ENCODE results near the gene LRP1-AS. TPM values are rescaled to one million over a fixed set of nuclear protein-coding genes. Genes with fewer than 3 reads are reported as not detected.

The LRP1-AS gene
- not detected for total RNA-seq
- total RNA-seq = 0 reads per million in 2 donors

DNA sequence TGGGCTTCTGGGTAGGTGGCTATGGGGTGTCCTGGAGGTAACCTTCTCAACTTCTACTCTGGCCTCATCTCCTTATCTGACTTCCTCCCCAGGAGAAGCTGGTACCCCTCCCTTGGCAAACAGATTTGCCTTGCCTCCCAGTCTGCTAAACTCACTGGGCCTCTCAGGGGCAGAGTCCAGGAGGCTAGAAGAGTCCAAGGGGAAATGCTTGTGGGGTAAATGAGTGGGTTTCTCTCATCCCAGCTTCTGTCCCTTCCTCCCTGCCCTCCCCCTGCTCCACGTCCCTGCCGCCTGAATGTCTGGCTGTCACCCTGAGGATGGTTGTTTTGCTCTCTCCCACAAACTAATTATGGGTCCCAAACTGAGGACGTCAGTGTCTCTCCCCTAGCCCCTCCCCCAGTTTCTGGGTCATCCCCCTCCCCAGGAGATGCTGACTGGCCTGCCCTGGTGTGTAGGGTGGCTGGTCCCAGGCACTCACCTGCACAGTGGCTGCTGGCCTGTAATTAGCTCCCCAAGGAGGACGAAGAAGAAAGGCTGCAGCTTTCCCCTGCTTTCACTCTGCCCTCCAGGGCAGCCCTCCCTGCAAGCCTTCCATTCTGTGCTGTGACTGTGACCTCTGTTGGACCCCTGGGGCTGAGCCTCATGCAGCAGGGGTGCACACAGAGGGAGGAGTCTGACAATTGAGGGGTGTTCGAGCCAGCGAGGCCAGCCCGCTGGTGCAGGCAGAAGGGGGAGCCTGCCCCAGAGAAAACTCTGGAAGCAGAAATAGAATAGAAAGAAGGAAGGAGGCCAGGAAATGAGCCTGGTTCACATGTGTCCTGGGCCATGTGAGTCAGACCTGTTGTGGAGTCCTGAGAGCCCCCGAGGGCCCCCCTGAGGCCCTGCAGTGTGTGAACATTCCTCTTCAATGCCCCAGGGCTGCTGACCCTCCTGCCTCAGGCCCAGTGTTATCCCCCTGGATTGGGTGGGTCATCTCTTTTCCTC, at the start of gene LRP1-AS:
TSS of gene LRP1-AS (minus strand) at position 659 of the 984 bp plus-strand sequence.
- DNase-seq = no peak
- H3K4me1 Mint-ChIP-seq = no peaks in the 10 kb centered on the region
- no peaks in the 10 kb centered on the region for H3K9me3 ChIP-seq (ENCODE audit: control insufficient read depth, low read length, poor library complexity, severe bottlenecking)
- H3K27me3 Mint-ChIP-seq = peaks cover 5% of the 10 kb centered on the region
- H3K27ac Mint-ChIP-seq = no peak within 1 kb of the TSS
- H3K4me3 Mint-ChIP-seq = no peak within 1 kb of the TSS
- no peak for ATAC-seq
- no peaks in the 10 kb centered on the region for H3K36me3 Mint-ChIP-seq (ENCODE audit: low read depth)

DNA sequence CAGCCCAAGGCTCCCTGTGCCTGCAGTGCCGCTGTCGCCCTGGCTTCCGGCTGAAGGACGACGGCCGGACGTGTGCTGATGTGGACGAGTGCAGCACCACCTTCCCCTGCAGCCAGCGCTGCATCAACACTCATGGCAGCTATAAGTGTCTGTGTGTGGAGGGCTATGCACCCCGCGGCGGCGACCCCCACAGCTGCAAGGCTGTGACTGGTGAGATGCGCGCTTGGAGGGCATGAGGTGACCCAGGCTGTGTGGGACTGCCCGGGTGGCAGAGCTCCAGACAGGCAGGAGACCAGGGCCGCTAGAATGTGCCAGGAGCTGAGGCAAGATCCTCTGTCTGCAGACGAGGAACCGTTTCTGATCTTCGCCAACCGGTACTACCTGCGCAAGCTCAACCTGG, 49.5 kb upstream of the LRP1-AS start:
- H3K27ac Mint-ChIP-seq = no peak overlapping the region
- no peaks in the 10 kb centered on the region for H3K9me3 ChIP-seq (ENCODE audit: control insufficient read depth, low read length, poor library complexity, severe bottlenecking)

DNA sequence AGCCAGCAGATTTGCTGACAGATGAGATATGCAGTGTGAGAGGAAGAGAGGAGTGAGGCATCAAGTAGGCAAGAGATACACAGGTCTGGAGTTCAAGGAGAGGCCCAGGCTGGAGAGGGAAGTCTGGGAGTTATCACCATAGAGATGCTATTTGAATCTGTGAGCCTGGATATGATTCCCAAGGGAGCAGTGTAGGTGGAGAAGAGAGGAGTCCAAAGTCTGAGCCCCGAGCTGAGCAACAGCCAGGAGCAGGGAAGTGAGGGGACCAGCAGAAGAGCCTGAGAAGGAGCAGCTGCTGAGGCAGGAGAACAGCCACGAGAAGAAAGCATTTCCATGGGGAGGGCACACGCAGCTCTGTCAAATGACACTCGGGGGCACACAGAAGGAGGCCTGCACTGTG, 49.0 kb upstream of the LRP1-AS start:
- no peak overlapping the region for H3K27ac Mint-ChIP-seq
- no peaks in the 10 kb centered on the region for H3K9me3 ChIP-seq (ENCODE audit: control insufficient read depth, low read length, poor library complexity, severe bottlenecking)
- ATAC-seq (no peak), DNase-seq (no peak)
- H3K4me1 Mint-ChIP-seq = peaks cover 2% of the 10 kb centered on the region
- no peaks in the 10 kb centered on the region for H3K27me3 Mint-ChIP-seq
- H3K36me3 Mint-ChIP-seq (ENCODE audit: low read depth) = peaks cover 5% of the 10 kb centered on the region
- H3K4me3 Mint-ChIP-seq = no peak overlapping the region

More for the DNA sequence above, 49.5 kb upstream of the LRP1-AS start:
- Mint-ChIP-seq H3K4me3 (no peak overlapping the region), H3K36me3 (ENCODE audit: low read depth) (peaks cover 3% of the 10 kb centered on the region), H3K27me3 (no peaks in the 10 kb centered on the region), H3K4me1 (peaks cover 2% of the 10 kb centered on the region)
- ATAC-seq (no peak), DNase-seq (no peak)

DNA sequence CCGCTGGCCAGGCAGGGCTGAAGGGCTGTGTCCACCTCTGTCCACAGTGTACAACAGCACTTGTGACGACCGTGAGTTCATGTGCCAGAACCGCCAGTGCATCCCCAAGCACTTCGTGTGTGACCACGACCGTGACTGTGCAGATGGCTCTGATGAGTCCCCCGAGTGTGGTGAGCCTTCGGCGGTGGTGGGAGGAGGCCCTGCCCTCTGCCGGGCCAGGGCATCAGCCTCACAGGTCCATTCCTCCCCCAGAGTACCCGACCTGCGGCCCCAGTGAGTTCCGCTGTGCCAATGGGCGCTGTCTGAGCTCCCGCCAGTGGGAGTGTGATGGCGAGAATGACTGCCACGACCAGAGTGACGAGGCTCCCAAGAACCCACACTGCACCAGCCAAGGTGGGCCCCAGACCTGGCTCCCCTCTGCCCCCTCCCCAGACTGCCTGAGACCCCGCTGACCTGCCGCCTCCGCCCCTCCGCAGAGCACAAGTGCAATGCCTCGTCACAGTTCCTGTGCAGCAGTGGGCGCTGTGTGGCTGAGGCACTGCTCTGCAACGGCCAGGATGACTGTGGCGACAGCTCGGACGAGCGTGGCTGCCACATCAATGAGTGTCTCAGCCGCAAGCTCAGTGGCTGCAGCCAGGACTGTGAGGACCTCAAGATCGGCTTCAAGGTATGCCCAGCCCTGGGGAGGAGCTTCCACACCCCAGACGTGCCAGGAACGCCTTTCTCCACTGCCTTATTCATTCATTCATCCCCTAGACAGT, 48.4 kb upstream of the LRP1-AS start:
- Mint-ChIP-seq H3K27ac (no peak overlapping the region), H3K4me1 (peaks cover 2% of the 10 kb centered on the region), H3K4me3 (no peak overlapping the region), H3K27me3 (no peaks in the 10 kb centered on the region), H3K36me3 (ENCODE audit: low read depth) (peaks cover 5% of the 10 kb centered on the region)
- no peak for DNase-seq
- ATAC-seq = no peak
- H3K9me3 ChIP-seq (ENCODE audit: control insufficient read depth, low read length, poor library complexity, severe bottlenecking) = no peaks in the 10 kb centered on the region

DNA sequence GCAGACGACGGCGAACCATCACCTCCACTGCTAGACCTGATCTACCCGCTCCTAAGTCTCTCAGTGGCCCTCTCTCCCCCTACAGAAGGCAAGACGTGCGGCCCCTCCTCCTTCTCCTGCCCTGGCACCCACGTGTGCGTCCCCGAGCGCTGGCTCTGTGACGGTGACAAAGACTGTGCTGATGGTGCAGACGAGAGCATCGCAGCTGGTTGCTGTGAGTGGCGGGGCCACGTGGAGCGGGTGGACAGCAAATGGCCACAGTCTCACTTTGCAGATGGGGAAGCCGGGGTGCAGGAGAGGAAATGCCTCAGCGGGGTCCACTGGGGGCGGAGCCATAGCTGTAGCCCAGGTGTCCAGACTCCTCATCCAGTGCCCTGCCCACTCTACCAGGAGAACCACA, 47.8 kb upstream of the LRP1-AS start:
- H3K36me3 Mint-ChIP-seq (ENCODE audit: low read depth) = peaks cover 5% of the 10 kb centered on the region
- H3K27ac Mint-ChIP-seq = no peak overlapping the region
- ATAC-seq (no peak), DNase-seq (no peak)
- no peaks in the 10 kb centered on the region for H3K27me3 Mint-ChIP-seq
- no peaks in the 10 kb centered on the region for H3K9me3 ChIP-seq (ENCODE audit: control insufficient read depth, low read length, poor library complexity, severe bottlenecking)
- peaks cover 2% of the 10 kb centered on the region for H3K4me1 Mint-ChIP-seq
- no peak overlapping the region for H3K4me3 Mint-ChIP-seq

DNA sequence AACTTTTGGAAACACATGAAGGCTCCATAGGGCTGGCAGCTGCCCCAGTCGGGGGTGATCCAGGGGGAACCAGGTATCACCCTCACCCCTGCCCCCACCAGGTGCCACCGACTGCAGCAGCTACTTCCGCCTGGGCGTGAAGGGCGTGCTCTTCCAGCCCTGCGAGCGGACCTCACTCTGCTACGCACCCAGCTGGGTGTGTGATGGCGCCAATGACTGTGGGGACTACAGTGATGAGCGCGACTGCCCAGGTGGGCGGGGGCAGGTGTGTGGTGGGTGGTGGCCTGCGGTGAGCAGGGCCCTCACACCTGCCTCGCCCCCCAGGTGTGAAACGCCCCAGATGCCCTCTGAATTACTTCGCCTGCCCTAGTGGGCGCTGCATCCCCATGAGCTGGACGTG, 46.8 kb upstream of the LRP1-AS start:
- Mint-ChIP-seq H3K36me3 (ENCODE audit: low read depth) (peaks cover 5% of the 10 kb centered on the region), H3K27ac (no peak overlapping the region), H3K4me3 (no peak overlapping the region), H3K27me3 (no peaks in the 10 kb centered on the region), H3K4me1 (peaks cover 2% of the 10 kb centered on the region)
- no peaks in the 10 kb centered on the region for H3K9me3 ChIP-seq (ENCODE audit: control insufficient read depth, low read length, poor library complexity, severe bottlenecking)
- ATAC-seq (no peak), DNase-seq (no peak)

DNA sequence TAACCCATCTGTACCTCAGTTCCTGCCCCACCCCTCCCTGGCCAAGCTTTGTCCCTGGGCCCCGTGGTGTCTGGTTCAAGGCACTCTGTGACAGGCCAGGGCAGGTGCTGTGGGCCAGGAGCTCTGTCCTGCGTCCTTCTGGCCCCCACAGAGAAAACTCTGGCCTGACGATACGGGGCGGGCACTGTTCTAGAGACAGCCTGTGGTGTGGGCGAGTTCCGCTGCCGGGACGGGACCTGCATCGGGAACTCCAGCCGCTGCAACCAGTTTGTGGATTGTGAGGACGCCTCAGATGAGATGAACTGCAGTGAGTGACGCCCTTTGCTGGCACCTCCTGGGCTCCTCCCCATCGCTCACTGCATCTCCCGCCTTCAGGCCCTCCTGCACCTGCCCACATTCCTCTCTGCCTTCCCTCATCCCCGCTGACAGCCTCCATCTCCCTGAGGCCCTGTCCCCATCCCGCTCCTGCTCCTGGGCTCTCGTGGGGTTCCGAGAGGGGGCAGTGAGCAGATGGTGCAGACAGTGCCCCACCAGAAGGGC, 46.4 kb upstream of the LRP1-AS start:
- ATAC-seq (no peak), DNase-seq (no peak)
- Mint-ChIP-seq H3K27ac (no peak overlapping the region), H3K36me3 (ENCODE audit: low read depth) (peaks cover 5% of the 10 kb centered on the region), H3K4me3 (no peak overlapping the region), H3K4me1 (peaks cover 2% of the 10 kb centered on the region), H3K27me3 (no peaks in the 10 kb centered on the region)
- H3K9me3 ChIP-seq (ENCODE audit: control insufficient read depth, low read length, poor library complexity, severe bottlenecking) = no peaks in the 10 kb centered on the region

DNA sequence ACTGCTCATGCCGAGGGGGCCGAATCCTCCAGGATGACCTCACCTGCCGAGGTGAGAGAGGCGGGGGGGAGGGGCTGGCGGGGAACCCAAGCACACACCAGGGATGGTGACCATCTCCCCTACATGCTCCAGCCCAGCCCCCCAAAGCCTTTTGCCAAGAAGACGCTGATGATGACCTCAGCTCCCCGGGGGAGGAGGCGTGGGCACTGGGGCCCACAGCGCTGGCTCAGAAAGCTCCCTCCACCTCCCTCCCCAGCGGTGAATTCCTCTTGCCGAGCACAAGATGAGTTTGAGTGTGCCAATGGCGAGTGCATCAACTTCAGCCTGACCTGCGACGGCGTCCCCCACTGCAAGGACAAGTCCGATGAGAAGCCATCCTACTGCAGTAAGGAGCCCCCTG, 45.5 kb upstream of the LRP1-AS start:
- Mint-ChIP-seq H3K27me3 (no peaks in the 10 kb centered on the region), H3K4me3 (no peak overlapping the region), H3K4me1 (peaks cover 2% of the 10 kb centered on the region), H3K27ac (no peak overlapping the region), H3K36me3 (ENCODE audit: low read depth) (peaks cover 5% of the 10 kb centered on the region)
- ATAC-seq (no peak), DNase-seq (no peak)
- H3K9me3 ChIP-seq (ENCODE audit: control insufficient read depth, low read length, poor library complexity, severe bottlenecking) = no peaks in the 10 kb centered on the region

DNA sequence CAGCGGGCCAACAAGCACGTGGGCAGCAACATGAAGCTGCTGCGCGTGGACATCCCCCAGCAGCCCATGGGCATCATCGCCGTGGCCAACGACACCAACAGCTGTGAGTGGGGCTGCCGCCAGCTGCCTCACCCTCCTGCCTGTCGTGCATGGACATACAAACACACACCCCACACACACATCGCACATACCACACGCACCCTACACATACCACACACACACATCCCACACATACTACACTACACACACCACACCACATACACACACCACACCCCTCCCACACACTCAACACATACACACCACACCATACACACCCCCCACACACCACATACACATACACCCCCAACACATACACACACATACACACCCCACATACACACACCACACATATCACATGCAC, 44.0 kb upstream of the LRP1-AS start:
- peaks cover 3% of the 10 kb centered on the region for H3K36me3 Mint-ChIP-seq (ENCODE audit: low read depth)
- peaks cover 4% of the 10 kb centered on the region for H3K4me1 Mint-ChIP-seq
- H3K9me3 ChIP-seq (ENCODE audit: control insufficient read depth, low read length, poor library complexity, severe bottlenecking) = no peaks in the 10 kb centered on the region
- H3K4me3 Mint-ChIP-seq = no peak overlapping the region
- no peak for ATAC-seq
- no peaks in the 10 kb centered on the region for H3K27me3 Mint-ChIP-seq
- no peak overlapping the region for H3K27ac Mint-ChIP-seq
- no peak for DNase-seq

DNA sequence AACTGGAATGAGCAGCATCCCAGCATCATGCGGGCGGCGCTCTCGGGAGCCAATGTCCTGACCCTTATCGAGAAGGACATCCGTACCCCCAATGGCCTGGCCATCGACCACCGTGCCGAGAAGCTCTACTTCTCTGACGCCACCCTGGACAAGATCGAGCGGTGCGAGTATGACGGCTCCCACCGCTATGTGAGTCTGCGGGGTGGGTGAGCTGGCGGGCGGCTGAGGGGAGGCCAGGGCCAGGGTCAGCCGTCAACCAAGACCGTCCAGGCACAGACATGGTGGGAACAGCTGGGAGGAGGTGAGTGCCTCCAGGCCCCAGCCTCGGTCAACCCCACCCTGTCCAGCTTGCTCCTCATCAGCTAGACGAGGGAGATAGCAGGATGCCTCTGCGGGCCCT, 43.4 kb upstream of the LRP1-AS start:
- ATAC-seq = no peak
- Mint-ChIP-seq H3K4me1 (peaks cover 4% of the 10 kb centered on the region), H3K27ac (no peak overlapping the region), H3K27me3 (no peaks in the 10 kb centered on the region), H3K36me3 (ENCODE audit: low read depth) (peaks cover 3% of the 10 kb centered on the region), H3K4me3 (no peak overlapping the region)
- DNase-seq = no peak
- no peaks in the 10 kb centered on the region for H3K9me3 ChIP-seq (ENCODE audit: control insufficient read depth, low read length, poor library complexity, severe bottlenecking)

DNA sequence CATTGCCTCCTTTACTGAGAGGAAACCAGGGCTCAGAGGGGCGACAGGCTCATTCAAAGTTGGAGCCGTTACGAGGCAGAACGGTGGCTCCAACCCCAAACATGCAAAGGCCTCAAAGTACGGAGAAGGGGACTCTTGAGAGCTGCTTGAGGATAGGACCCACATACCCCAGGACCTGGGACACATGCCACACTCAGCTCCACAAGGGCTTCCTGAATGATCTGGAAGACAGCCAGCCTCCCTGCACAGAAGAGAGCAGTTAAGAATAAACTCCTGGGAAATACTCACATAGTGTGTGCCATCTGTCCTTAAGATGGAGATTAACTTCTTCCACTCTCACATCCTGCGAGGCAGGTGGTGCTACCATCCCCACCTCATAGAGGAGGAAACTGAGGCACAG, 42.6 kb upstream of the LRP1-AS start:
- H3K4me3 Mint-ChIP-seq = no peak overlapping the region
- ATAC-seq (no peak), DNase-seq (no peak)
- no peaks in the 10 kb centered on the region for H3K9me3 ChIP-seq (ENCODE audit: control insufficient read depth, low read length, poor library complexity, severe bottlenecking)
- H3K27me3 Mint-ChIP-seq = no peaks in the 10 kb centered on the region
- H3K27ac Mint-ChIP-seq = no peak overlapping the region
- H3K36me3 Mint-ChIP-seq (ENCODE audit: low read depth) = peaks cover 3% of the 10 kb centered on the region
- peaks cover 4% of the 10 kb centered on the region for H3K4me1 Mint-ChIP-seq

DNA sequence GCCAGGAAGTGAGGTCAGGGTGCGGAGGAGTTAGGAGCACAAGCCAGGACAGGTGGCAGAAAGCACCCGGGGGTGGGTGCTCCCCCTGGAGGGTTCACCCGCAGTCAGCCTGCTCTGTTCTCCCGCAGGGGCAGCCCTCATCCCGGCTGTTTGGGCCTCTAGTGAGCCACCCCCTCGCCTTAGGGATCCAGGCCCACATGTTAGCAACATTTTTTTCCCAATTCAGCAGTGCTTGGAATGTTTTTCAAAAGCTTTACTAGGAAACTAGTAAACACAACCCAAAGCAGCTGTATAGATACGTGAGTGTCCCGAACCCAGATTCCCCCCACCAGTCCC, 40.6 kb upstream of the LRP1-AS start:
- H3K9me3 ChIP-seq (ENCODE audit: control insufficient read depth, low read length, poor library complexity, severe bottlenecking) = no peaks in the 10 kb centered on the region
- ATAC-seq (no peak), DNase-seq (no peak)
- no peaks in the 10 kb centered on the region for H3K27me3 Mint-ChIP-seq
- peak overlapping the region; percentile 27 for H3K27ac Mint-ChIP-seq
- peaks cover 3% of the 10 kb centered on the region for H3K4me1 Mint-ChIP-seq
- no peak overlapping the region for H3K4me3 Mint-ChIP-seq
- H3K36me3 Mint-ChIP-seq (ENCODE audit: low read depth) = peaks cover 3% of the 10 kb centered on the region

Data from T-helper 17 cell (primary cell).